Kidney epithelial cell (primary cell): Measurements from ENCODE around the gene ZDHHC13. TPM values are rescaled to one million over a fixed set of nuclear protein-coding genes. Genes with fewer than 3 reads are reported as not detected.

Experiments used
- DNase-seq: peaks from one replicate; pipeline ENCODE4 v3.0.0-alpha.2; 2010; ENCODE audit warnings: low read depth
- H3K27me3 ChIP-seq: 2 replicates; pipeline ENCODE4 v1.6.0; 2011; ENCODE audit warnings: low read length; ENCODE audit not compliant: control insufficient read depth, insufficient read depth
- H3K36me3 ChIP-seq: 2 replicates; pipeline ENCODE4 v1.5.1; 2011; ENCODE audit warnings: low read length; ENCODE audit not compliant: control insufficient read depth, insufficient read depth
- H3K4me3 ChIP-seq: 2 replicates; pipeline ENCODE4 v1.5.1; 2011; ENCODE audit warnings: low read depth, mild to moderate bottlenecking, control low read depth, low read length
- total RNA-seq: library from RNA; depleted of rRNA; stranded (reverse); fragments of >200 nt; gene quantifications from 2 replicates; pipeline ENCODE4 v1.2.3, GENCODE V29; 2015
- TF ChIP-seq, protein P1 (sequence below): IDR thresholded peaks from 2 replicates; pipeline ENCODE4 v1.5.1; 2011; ENCODE audit warnings: mild to moderate bottlenecking, moderate library complexity, low read length, control low read depth, inconsistent platforms; ENCODE audit not compliant: insufficient read depth, poor library complexity, severe bottlenecking

ZDHHC13 gene
- total RNA-seq, 1 donor from 2014 or later = 23.3 TPM

- DNase-seq = no peak
- peaks cover 4% of the 10 kb centered on the region for H3K27me3 ChIP-seq
- H3K36me3 ChIP-seq = no peaks in the 10 kb centered on the region
- H3K4me3 ChIP-seq = no peak overlapping the region
- TF ChIP-seq, protein P1, sequence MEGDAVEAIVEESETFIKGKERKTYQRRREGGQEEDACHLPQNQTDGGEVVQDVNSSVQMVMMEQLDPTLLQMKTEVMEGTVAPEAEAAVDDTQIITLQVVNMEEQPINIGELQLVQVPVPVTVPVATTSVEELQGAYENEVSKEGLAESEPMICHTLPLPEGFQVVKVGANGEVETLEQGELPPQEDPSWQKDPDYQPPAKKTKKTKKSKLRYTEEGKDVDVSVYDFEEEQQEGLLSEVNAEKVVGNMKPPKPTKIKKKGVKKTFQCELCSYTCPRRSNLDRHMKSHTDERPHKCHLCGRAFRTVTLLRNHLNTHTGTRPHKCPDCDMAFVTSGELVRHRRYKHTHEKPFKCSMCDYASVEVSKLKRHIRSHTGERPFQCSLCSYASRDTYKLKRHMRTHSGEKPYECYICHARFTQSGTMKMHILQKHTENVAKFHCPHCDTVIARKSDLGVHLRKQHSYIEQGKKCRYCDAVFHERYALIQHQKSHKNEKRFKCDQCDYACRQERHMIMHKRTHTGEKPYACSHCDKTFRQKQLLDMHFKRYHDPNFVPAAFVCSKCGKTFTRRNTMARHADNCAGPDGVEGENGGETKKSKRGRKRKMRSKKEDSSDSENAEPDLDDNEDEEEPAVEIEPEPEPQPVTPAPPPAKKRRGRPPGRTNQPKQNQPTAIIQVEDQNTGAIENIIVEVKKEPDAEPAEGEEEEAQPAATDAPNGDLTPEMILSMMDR = no peak
These were observed 32.2 kb upstream of the ZDHHC13 start for GRCh38 chr11:19084661-19085315.

DNA sequence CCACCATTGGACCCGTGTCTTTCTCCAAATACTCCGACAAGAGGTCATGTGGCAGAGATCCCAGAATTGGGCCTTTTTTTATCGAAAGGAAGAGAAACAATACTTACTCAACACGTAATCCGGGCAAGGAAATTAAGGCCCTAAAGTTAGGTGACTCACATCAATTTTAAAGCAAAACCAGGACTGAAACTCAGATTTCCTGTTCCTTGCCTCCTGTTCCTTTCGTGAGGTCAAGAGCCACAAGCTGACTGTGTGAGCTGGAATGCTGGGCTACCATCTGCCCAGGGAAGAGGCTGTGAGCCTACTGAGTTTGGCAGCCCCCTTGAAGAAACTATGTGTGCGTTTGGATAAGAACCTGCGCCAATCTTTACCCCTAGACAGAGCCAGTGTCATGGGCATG lies 29.3 kb upstream of the ZDHHC13 start:
- TF ChIP-seq, protein P1 = no peak
- Histone ChIP-seq H3K36me3 (no peaks in the 10 kb centered on the region), H3K27me3 (no peaks in the 10 kb centered on the region), H3K4me3 (no peak overlapping the region)
- no peak for DNase-seq

DNA sequence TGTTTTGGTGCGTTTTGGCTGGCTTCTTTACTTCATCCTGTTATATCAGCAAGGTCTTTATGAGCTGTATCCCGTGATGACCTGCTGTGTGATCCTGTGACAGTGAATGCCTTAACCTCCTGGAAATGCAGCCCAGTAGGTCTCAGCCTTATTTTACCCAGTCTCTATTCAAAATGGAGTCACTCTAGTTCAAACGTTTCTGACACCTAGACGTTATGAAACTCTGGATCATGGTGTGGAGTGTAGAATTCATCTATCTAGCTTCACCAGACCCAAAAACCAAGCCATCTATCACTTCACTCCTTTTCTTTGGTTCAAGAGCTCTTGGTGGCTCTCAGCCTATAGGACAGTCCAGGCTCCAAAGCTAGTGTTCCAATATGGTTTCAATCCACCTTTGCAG lies 28.2 kb upstream of the ZDHHC13 start:
- TF ChIP-seq, protein P1 = no peak

GRCh38 chr11:19089421-19089820 lies 27.5 kb upstream of the ZDHHC13 start:
- DNase-seq = no peak
- H3K27me3 ChIP-seq = no peaks in the 10 kb centered on the region
- TF ChIP-seq, protein P1 = no peak
- no peaks in the 10 kb centered on the region for H3K36me3 ChIP-seq
- no peak overlapping the region for H3K4me3 ChIP-seq

More for the DNA sequence above, 28.2 kb upstream of the ZDHHC13 start:
- Histone ChIP-seq H3K27me3 (no peaks in the 10 kb centered on the region), H3K36me3 (no peaks in the 10 kb centered on the region), H3K4me3 (no peak overlapping the region)
- no peak for DNase-seq

DNA sequence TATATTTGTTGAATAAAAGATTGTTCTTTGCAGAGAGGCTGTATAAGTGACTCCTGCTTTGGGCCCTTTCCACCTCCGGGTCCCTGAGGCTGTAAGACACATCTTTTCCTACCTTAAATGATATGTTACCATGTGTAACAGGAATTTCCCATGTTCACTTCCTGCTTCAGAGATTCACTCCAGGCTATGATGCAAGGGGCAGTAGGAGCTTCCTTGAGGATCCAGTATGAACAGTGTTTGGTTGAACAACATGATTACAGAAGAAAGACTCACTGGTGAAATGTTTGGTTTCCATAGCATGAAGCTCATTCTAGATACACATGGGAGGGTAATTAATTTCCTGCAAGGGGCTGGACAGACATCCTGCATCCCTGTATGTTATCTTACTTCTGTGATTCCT lies 25.6 kb upstream of the ZDHHC13 start:
- DNase-seq = no peak
- no peak overlapping the region for H3K4me3 ChIP-seq
- TF ChIP-seq, protein P1 = no peak
- H3K27me3 ChIP-seq = no peaks in the 10 kb centered on the region
- H3K36me3 ChIP-seq = no peaks in the 10 kb centered on the region

DNA sequence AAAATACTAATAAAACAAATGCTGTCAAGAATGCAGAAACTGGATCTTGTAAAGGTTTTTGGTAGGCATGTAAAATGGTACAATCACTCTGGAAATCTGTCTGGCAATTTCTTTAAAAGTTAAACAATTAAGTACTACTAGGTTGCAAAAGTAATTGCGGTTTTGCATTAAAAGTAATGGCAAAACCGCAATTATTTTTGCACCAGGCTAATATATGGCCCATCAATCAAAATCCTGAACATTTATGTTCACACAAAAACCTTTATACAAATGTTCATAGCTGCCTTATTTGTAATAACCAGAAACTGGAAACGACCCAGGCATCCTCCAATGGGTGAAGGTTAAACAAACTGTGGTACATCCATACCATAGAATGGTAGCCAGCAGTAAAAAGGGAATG lies 24.6 kb upstream of the ZDHHC13 start:
- H3K36me3 ChIP-seq = no peaks in the 10 kb centered on the region

More for the DNA sequence above, 24.6 kb upstream of the ZDHHC13 start:
- no peak for DNase-seq
- TF ChIP-seq, protein P1 = no peak
- H3K4me3 ChIP-seq = no peak overlapping the region
- no peaks in the 10 kb centered on the region for H3K27me3 ChIP-seq
